Measurements from ENCODE around the gene ARTN.

ARTN gene, protein sequence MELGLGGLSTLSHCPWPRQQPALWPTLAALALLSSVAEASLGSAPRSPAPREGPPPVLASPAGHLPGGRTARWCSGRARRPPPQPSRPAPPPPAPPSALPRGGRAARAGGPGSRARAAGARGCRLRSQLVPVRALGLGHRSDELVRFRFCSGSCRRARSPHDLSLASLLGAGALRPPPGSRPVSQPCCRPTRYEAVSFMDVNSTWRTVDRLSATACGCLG

DNA sequence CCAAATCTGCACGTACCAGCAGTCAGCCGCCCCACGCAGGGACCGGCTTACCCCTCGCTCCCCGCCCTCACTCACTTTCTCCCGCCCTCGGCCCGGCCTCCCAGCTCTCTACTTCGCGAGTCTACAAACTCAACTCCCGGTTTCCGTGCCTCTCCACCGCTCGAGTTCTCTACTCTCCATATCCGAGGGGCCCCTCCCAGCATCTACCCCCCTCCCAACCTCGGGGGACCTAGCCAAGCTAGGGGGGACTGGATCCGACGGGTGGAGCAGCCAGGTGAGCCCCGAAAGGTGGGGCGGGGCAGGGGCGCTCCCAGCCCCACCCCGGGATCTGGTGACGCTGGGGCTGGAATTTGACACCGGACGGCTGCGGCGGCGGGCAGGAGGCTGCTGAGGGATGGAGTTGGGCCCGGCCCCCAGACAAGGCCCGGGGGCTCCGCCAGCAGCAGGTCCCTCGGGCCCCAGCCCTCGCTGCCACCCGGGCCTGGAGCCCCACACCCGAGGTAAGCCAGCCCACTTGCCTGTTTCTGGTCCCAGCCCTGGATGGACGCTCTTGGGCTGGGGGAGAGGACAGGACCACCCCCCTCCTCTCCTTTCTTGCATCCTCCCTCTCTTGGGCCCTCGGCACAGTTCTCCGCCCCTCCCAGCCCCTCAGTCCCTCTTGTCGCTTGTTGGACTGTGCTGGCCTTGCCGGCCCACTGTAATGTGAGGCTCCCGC is at the start of gene ARTN:
Gene ARTN, plus strand, starts transcription at position 416 of the 715 bp plus-strand sequence. CDS start 1,856 bp downstream, outside the sequence.
- peaks cover 19% of the 10 kb centered on the region for H3K4me1 ChIP-seq (ENCODE audit: insufficient read depth, low read length)
- no peaks in the 10 kb centered on the region for H3K9me3 ChIP-seq (ENCODE audit: insufficient read depth, low read depth, low read length)
- peaks cover 8% of the 10 kb centered on the region; the same call in 1 of the 2 replicates for H3K36me3 ChIP-seq (ENCODE audit: insufficient read depth, low read depth, low read length)
- peak within 1 kb of the TSS; percentile 76 for H3K4me3 ChIP-seq (ENCODE audit: low read length)
- peaks cover 47% of the 10 kb centered on the region for H3K27me3 ChIP-seq (ENCODE audit: insufficient read depth, low read length)
- no peak within 1 kb of the TSS for H3K27ac ChIP-seq (ENCODE audit: low read length)
- peak within 1 kb of the TSS; percentile 38; the same call in 1 of the 2 replicates for H3K9ac ChIP-seq (ENCODE audit: low read depth, low read length)

DNA sequence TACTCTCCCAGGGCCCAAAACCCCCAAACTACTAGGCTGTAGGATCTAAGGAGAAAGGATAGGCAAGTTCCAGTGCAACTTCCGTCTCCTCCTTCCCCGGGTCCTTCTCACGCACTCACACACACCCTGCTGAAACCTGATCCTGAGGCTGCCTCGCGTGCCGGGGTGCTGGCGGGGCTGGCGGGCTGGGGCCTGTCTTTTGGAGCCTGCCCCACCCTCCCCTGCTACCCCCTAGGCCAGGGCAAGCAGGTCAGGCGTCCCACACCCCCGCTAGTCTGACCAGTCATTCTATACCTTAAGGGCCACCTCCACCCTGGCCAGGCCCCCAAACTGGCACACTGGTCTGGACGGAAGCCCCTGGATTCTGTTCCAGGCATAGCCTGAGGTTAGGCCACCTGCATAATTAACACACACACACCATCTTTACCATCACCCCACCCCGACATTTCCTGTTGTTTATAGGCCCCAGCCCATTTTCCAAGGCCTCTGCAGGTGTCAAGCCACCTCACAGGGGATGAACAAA is 48.3 kb upstream of the ARTN start:
- Histone ChIP-seq H3K27ac (ENCODE audit: low read length) (no peak overlapping the region), H3K4me3 (ENCODE audit: low read length) (no peak overlapping the region; the same call in 1 of the 2 replicates), H3K36me3 (ENCODE audit: insufficient read depth, low read depth, low read length) (no peaks in the 10 kb centered on the region), H3K9me3 (ENCODE audit: insufficient read depth, low read depth, low read length) (no peaks in the 10 kb centered on the region), H3K9ac (ENCODE audit: low read depth, low read length) (peak overlapping the region; percentile 21; the same call in 1 of the 2 replicates), H3K4me1 (ENCODE audit: insufficient read depth, low read length) (peaks cover 22% of the 10 kb centered on the region; the same call in 1 of the 2 replicates), H3K27me3 (ENCODE audit: insufficient read depth, low read length) (no peaks in the 10 kb centered on the region)

DNA sequence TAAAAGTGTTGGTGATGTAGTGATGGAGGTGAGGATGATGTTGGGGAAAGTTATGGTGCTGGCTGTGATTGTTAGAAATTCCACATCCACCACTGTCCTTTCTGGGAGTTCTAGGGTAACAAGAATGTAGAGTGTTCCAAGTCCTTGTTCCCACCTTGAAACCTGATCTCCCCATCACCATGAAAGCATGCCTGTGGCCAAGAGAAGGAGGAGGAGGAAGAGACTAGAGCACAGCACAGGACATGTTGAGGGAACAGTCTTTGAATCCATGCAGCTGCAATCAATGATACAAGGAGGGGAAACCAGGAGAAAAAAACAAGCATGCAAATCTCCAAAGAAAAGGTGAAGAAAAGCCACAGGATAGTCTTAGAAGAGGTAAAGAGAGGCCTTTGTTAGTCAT is 45.9 kb upstream of the ARTN start:
- no peaks in the 10 kb centered on the region for H3K27me3 ChIP-seq (ENCODE audit: insufficient read depth, low read length)
- no peaks in the 10 kb centered on the region for H3K36me3 ChIP-seq (ENCODE audit: insufficient read depth, low read depth, low read length)
- H3K4me1 ChIP-seq (ENCODE audit: insufficient read depth, low read length): peaks cover 22% of the 10 kb centered on the region; the same call in 1 of the 2 replicates
- H3K9ac ChIP-seq (ENCODE audit: low read depth, low read length): 0 out of 2 replicates have a peak overlapping the region, but pooled peaks have one; percentile 28
- no peaks in the 10 kb centered on the region for H3K9me3 ChIP-seq (ENCODE audit: insufficient read depth, low read depth, low read length)
- peak overlapping the region; percentile 10; the same call in 1 of the 2 replicates for H3K4me3 ChIP-seq (ENCODE audit: low read length)
- H3K27ac ChIP-seq (ENCODE audit: low read length): peak overlapping the region; percentile 7

DNA sequence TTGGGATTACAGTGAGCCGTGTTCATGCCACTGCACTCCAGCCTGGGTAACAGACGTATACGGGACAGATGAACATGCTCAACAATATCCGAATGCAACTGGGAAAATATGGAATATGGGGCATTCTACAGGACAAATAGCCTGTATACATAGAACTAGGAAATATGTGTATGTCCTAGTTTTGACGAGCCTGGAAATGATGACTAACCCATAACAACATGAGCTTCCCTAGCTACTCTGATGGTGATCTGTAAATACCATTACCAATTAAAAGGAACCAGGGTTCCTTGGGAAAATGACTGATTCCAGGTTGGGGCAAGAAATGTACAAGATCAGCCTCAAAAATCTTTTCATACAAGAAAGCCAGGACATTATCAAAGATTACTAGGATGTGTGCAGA is 42.8 kb upstream of the ARTN start:
- Histone ChIP-seq H3K4me3 (ENCODE audit: low read length) (no peak overlapping the region), H3K27me3 (ENCODE audit: insufficient read depth, low read length) (no peaks in the 10 kb centered on the region), H3K4me1 (ENCODE audit: insufficient read depth, low read length) (peaks cover 17% of the 10 kb centered on the region), H3K36me3 (ENCODE audit: insufficient read depth, low read depth, low read length) (no peaks in the 10 kb centered on the region), H3K27ac (ENCODE audit: low read length) (no peak overlapping the region), H3K9me3 (ENCODE audit: insufficient read depth, low read depth, low read length) (no peaks in the 10 kb centered on the region), H3K9ac (ENCODE audit: low read depth, low read length) (no peak overlapping the region)

DNA sequence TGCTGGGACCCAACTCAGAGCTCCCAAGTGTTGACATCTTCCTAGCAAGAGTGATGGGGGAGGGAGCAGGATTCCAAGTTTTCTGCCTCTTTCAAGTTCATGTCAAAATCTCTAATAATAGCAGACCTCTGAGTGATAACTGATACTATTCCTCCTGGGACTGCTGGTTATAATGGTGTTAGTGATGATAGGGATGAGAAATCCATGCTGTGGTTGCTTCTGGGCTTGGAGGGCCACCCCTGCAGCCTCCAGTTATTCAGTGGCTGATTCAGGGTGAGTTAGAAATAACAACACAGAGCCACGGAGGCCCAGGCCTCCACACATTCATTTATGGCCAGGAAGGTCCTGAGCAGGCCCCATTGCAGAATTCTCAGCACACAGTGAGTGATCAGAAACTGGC is 40.6 kb upstream of the ARTN start:
- Histone ChIP-seq H3K27me3 (ENCODE audit: insufficient read depth, low read length) (no peaks in the 10 kb centered on the region), H3K4me3 (ENCODE audit: low read length) (no peak overlapping the region), H3K9ac (ENCODE audit: low read depth, low read length) (no peak overlapping the region), H3K9me3 (ENCODE audit: insufficient read depth, low read depth, low read length) (no peaks in the 10 kb centered on the region), H3K27ac (ENCODE audit: low read length) (no peak overlapping the region), H3K36me3 (ENCODE audit: insufficient read depth, low read depth, low read length) (no peaks in the 10 kb centered on the region), H3K4me1 (ENCODE audit: insufficient read depth, low read length) (peaks cover 11% of the 10 kb centered on the region)

DNA sequence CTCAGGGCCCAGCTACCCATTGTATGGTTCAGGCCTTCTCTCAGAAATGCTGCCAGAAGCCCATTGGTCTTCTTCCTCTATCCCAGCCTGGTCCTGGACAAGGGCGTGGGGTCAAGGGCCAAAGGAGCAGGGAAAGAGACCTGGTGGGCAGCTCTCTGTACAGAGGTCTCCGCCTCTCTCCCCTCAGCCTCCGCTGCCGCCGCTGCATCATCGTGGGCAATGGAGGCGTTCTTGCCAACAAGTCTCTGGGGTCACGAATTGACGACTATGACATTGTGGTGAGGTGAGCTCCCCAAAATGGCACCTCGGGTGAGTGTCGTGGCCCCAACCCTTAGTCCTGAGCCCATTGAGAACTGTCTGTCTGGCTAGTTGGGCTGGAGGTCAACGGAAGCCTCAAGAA is 34.6 kb upstream of the ARTN start:
- H3K4me1 ChIP-seq (ENCODE audit: insufficient read depth, low read length): no peaks in the 10 kb centered on the region
- H3K9ac ChIP-seq (ENCODE audit: low read depth, low read length): no peak overlapping the region
- no peaks in the 10 kb centered on the region for H3K27me3 ChIP-seq (ENCODE audit: insufficient read depth, low read length)
- H3K27ac ChIP-seq (ENCODE audit: low read length): no peak overlapping the region
- H3K9me3 ChIP-seq (ENCODE audit: insufficient read depth, low read depth, low read length): no peaks in the 10 kb centered on the region
- no peaks in the 10 kb centered on the region for H3K36me3 ChIP-seq (ENCODE audit: insufficient read depth, low read depth, low read length)
- H3K4me3 ChIP-seq (ENCODE audit: low read length): no peak overlapping the region

DNA sequence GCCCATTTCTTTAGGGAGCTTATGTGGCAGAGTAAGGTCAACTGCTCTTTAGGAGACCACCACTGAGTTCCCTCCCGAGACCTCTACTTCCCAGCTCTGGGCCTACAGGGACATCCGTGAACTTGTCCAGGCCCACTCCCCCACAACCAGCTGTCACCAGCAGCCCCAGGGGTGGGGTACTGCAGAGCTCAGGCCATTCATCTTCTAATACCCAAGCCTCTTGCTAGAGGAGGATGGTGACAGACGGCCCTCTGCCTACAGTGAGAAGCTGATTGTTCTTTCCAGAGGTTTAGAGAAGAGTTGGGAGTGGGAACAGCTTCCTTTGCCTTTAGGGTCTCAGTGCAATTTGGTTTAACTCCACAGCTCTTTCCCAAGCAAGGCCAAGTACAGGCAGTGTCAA is 33.2 kb upstream of the ARTN start:
- Histone ChIP-seq H3K9me3 (ENCODE audit: insufficient read depth, low read depth, low read length) (no peaks in the 10 kb centered on the region), H3K9ac (ENCODE audit: low read depth, low read length) (no peak overlapping the region), H3K4me1 (ENCODE audit: insufficient read depth, low read length) (no peaks in the 10 kb centered on the region), H3K36me3 (ENCODE audit: insufficient read depth, low read depth, low read length) (no peaks in the 10 kb centered on the region), H3K27me3 (ENCODE audit: insufficient read depth, low read length) (no peaks in the 10 kb centered on the region), H3K4me3 (ENCODE audit: low read length) (no peak overlapping the region), H3K27ac (ENCODE audit: low read length) (no peak overlapping the region)

DNA sequence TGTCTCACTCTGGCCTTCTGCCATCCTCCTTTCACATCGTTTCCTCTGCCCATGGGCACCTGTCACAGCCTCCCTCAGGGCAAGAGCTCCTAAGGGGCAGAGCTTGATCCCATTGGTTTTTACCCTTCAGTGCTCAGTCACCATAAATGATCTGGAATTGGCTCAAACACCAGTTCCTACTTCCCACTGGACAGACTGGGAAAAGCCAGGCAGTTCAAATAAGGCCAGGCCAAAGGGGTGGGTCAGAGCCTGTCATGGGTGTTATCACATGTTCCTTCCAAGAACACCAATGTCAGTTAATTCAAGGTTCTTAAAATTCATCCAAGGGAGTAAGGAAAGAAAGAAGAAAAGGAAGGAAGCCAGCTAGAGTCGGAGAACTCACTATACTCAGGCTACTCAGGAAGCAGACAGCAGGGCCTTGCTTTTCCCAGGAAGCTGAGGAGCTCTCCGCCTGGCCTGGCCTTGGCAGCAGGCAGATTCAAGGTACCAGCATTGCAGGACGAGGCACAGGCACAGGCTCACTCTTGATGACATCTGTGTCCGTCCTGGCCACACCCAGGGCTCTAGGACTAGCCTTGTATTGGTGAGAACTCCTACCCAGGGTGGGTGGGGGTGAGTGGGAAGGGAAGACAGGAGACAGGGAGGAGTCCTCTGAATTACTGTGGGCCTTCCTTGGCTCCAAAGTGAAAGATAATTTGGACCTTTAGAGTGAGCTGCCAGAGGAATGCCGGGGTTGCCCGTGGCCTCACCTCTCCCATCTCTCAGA is 32.2 kb upstream of the ARTN start:
- no peak overlapping the region for H3K9ac ChIP-seq (ENCODE audit: low read depth, low read length)
- no peak overlapping the region for H3K27ac ChIP-seq (ENCODE audit: low read length)
- H3K4me1 ChIP-seq (ENCODE audit: insufficient read depth, low read length): no peaks in the 10 kb centered on the region
- H3K36me3 ChIP-seq (ENCODE audit: insufficient read depth, low read depth, low read length): no peaks in the 10 kb centered on the region
- no peaks in the 10 kb centered on the region for H3K9me3 ChIP-seq (ENCODE audit: insufficient read depth, low read depth, low read length)
- no peak overlapping the region for H3K4me3 ChIP-seq (ENCODE audit: low read length)
- H3K27me3 ChIP-seq (ENCODE audit: insufficient read depth, low read length): no peaks in the 10 kb centered on the region

DNA sequence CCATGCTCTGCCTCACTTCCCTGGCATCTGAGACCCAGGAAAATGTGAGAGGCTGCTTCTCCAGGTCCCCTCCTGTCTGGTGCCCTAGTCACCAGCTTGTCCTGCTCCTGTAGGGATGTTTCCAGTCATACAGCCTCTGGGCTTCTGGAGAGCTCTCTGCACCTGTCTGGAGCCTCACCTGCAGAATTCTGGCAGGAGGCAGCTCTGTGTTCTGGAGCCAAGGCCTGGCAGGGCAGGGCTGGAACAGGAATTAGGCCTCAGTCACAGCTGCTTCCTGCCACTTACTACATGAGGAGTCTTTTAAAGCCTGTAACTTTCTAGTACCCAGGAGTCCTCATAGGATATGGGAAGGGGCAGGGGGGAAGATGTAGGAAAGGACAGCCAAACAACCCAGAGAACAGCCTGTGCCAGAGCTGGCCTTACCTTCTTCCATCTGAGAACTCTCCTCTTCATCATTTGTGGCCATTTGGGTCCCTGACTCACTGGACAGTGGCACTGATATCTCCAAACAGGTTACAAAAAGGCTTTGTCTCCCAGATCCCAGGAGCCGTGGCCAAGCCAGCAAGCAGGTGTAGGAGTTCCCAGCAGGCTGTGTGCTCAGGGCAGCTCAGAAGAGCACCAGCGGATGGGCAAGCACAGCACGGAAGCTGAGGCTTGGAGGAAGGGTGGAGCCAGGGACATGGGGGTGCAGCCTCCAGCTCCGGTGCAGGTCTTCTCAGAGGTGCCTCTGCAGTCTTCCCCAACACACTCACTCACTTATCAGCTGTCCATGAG is 31.4 kb upstream of the ARTN start:
- Histone ChIP-seq H3K27ac (ENCODE audit: low read length) (no peak overlapping the region), H3K27me3 (ENCODE audit: insufficient read depth, low read length) (no peaks in the 10 kb centered on the region), H3K9ac (ENCODE audit: low read depth, low read length) (no peak overlapping the region), H3K4me1 (ENCODE audit: insufficient read depth, low read length) (no peaks in the 10 kb centered on the region), H3K36me3 (ENCODE audit: insufficient read depth, low read depth, low read length) (no peaks in the 10 kb centered on the region), H3K4me3 (ENCODE audit: low read length) (no peak overlapping the region), H3K9me3 (ENCODE audit: insufficient read depth, low read depth, low read length) (no peaks in the 10 kb centered on the region)

DNA sequence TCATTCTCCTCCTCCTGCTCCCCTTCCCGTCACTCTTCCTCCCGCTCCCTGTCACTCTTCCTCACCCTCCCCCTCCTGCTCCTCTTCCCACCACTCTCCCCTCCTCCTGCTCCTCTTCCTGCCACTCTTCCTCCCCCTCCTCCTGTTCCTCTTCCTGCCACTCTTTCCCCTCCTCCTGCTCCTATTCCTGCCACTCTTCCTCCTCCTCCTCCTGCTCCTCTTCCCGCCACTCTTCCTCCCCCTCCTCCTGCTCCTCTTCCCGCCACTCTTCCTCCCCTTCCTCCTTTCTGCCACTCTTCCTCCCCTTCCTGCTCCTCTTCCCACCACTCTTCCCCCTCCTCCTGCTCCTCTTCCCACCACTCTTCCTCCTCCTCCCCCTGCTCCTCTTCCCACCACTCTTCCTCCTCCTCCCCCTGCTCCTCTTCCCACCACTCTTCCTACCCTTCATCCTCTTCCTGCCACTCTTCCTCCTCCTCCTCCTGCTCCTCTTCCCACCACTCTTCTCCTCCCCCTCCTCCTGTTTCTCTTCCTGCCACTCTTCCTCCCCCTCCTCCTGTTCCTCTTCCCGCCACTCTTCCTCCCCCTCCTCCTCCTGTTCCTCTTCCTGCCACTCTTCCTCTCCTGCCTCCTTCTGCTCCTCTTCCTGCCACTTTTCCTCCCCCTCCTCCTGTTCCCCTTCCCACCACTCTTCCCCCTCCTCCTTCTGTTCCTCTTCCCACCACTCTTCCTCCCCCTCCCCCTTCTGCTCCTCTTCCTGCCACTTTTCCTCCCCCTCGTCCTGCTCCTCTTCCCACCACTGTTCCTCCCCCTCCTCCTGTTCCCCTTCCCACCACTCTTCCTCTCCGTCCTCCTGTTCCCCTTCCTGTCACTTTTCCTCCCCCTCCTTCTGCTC is 28.7 kb upstream of the ARTN start:
- H3K27ac ChIP-seq (ENCODE audit: low read length): no peak overlapping the region

More for the DNA sequence above, 28.7 kb upstream of the ARTN start:
- no peaks in the 10 kb centered on the region for H3K27me3 ChIP-seq (ENCODE audit: insufficient read depth, low read length)
- no peaks in the 10 kb centered on the region for H3K9me3 ChIP-seq (ENCODE audit: insufficient read depth, low read depth, low read length)
- H3K4me3 ChIP-seq (ENCODE audit: low read length): no peak overlapping the region
- H3K9ac ChIP-seq (ENCODE audit: low read depth, low read length): no peak overlapping the region
- no peaks in the 10 kb centered on the region for H3K36me3 ChIP-seq (ENCODE audit: insufficient read depth, low read depth, low read length)
- H3K4me1 ChIP-seq (ENCODE audit: insufficient read depth, low read length): no peaks in the 10 kb centered on the region

Data from iPS-20b (cell line).